Neural cell (in vitro differentiated cells): ENCODE results near the gene DLAT. TPM values are rescaled to one million over a fixed set of nuclear protein-coding genes. Genes with fewer than 3 reads are reported as not detected.

Source experiments
- H2AFZ ChIP-seq: fragments of 200-600, 300-800 bp; sonication (generic), shearing (Covaris generic); 2 replicates; pipeline ENCODE4 v1.6.0; 2014; ENCODE audit warnings: low read depth, mild to moderate bottlenecking, antibody characterized with exemption, low read length, moderate library complexity
- H3F3A ChIP-seq: fragments of 200-600 bp; shearing (Covaris generic); 2 replicates; pipeline ENCODE4 v1.6.1; 2016; ENCODE audit warnings: mild to moderate bottlenecking, moderate library complexity, mixed read lengths, antibody characterized with exemption, low read length; ENCODE audit not compliant: insufficient read depth, poor library complexity, severe bottlenecking
- H3K27ac ChIP-seq: fragments of 200-600, 300-800 bp; sonication (generic), shearing (Covaris generic); 2 replicates; pipeline ENCODE4 v1.5.1; 2014; ENCODE audit warnings: mild to moderate bottlenecking, low read length, moderate library complexity
- H3K27me3 ChIP-seq: fragments of 300-800, 200-600 bp; sonication (generic), shearing (Covaris generic); 2 replicates; pipeline ENCODE4 v1.6.0; 2014; ENCODE audit warnings: mild to moderate bottlenecking, low read depth, low read length, moderate library complexity; ENCODE audit not compliant: insufficient read depth
- H3K36me3 ChIP-seq: fragments of 300-800, 200-600 bp; sonication (generic), shearing (Covaris generic); 2 replicates; pipeline ENCODE4 v1.5.1; 2014; ENCODE audit warnings: mild to moderate bottlenecking, antibody characterized with exemption, low read length, moderate library complexity; ENCODE audit not compliant: insufficient read depth
- H3K4me2 ChIP-seq: fragments of 300-800, 200-600 bp; sonication (generic), shearing (Covaris generic); 2 replicates; pipeline ENCODE4 v1.6.0; 2014; ENCODE audit warnings: mild to moderate bottlenecking, low read length
- H3K4me3 ChIP-seq: fragments of 300-800, 200-600 bp; sonication (generic), shearing (Covaris generic); 2 replicates; pipeline ENCODE4 v1.5.1; 2014; ENCODE audit warnings: mild to moderate bottlenecking, low read length, moderate library complexity
- H3K79me2 ChIP-seq: fragments of 200-600 bp; shearing (Covaris generic); replicated peaks from 2 replicates; pipeline ENCODE4 v1.6.0; 2014; ENCODE audit warnings: mild to moderate bottlenecking, low read length, moderate library complexity; ENCODE audit not compliant: insufficient read depth
- H3K9ac ChIP-seq: fragments of 300-800, 200-600 bp; sonication (generic), shearing (Covaris generic); 2 replicates; pipeline ENCODE4 v1.6.1; 2016; ENCODE audit warnings: mild to moderate bottlenecking, low read length, mixed read lengths
- H3K9me2 ChIP-seq: fragments of 200-600 bp; shearing (Covaris generic); 2 replicates; pipeline ENCODE4 v1.6.1; 2016; ENCODE audit warnings: mild to moderate bottlenecking, low read length, mixed read lengths; ENCODE audit not compliant: insufficient read depth
- H3K9me3 ChIP-seq: fragments of 200-600, 300-800 bp; sonication (generic), shearing (Covaris generic); 2 replicates; pipeline ENCODE4 v1.6.1; 2016; ENCODE audit warnings: mild to moderate bottlenecking, mixed run types, low read length, moderate library complexity, mixed read lengths
- H4K20me1 ChIP-seq: fragments of 200-600 bp; shearing (Covaris generic); 2 replicates; pipeline ENCODE4 v1.6.1; 2016; ENCODE audit warnings: mild to moderate bottlenecking, mixed run types; ENCODE audit not compliant: insufficient read depth
- CTCF ChIP-seq: fragments of 450-650 bp; IDR thresholded peaks from 2 replicates; pipeline ENCODE4 v1.5.1; 2014; ENCODE audit warnings: antibody characterized with exemption, mild to moderate bottlenecking, moderate library complexity; ENCODE audit not compliant: poor library complexity, severe bottlenecking
- EP300 ChIP-seq: fragments of 450-650 bp; conservative IDR thresholded peaks from 2 replicates; pipeline ENCODE4 v1.6.1; 2014; ENCODE audit warnings: antibody characterized with exemption, mild to moderate bottlenecking, moderate library complexity; ENCODE audit not compliant: poor library complexity, severe bottlenecking
- EZH2 ChIP-seq: fragments of 200-600, 300-800 bp; shearing (Covaris generic), sonication (generic); IDR thresholded peaks from 2 replicates; pipeline ENCODE4 v1.6.1; 2014; ENCODE audit warnings: antibody characterized with exemption, low read length, borderline replicate concordance, mild to moderate bottlenecking; ENCODE audit not compliant: insufficient read depth, poor library complexity, severe bottlenecking
- MXI1 ChIP-seq: fragments of 450-650 bp; conservative IDR thresholded peaks from 2 replicates; pipeline ENCODE4 v1.6.1; 2014; ENCODE audit warnings: antibody characterized with exemption, mild to moderate bottlenecking; ENCODE audit not compliant: poor library complexity, severe bottlenecking
- POLR2AphosphoS5 ChIP-seq: IDR thresholded peaks from 2 replicates; pipeline ENCODE4 v1.6.1; 2012
- RAD21 ChIP-seq: fragments of 450-650 bp; conservative IDR thresholded peaks from 2 replicates; pipeline ENCODE4 v1.6.1; 2014; ENCODE audit warnings: antibody characterized with exemption, mild to moderate bottlenecking, moderate library complexity
- SMC3 ChIP-seq: fragments of 450-650 bp; conservative IDR thresholded peaks from 2 replicates; pipeline ENCODE4 v1.6.1; 2014; ENCODE audit warnings: antibody characterized with exemption, mild to moderate bottlenecking, moderate library complexity; ENCODE audit not compliant: poor library complexity
- TAF1 ChIP-seq: IDR thresholded peaks from 2 replicates; pipeline ENCODE4 v1.6.1; 2012; ENCODE audit warnings: low read depth
- polyA plus RNA-seq: library from polyadenylated mRNA; depleted of rRNA; stranded (reverse); fragments of >200 nt; gene quantifications from 2 replicates; pipeline ENCODE4 v1.2.3, GENCODE V29; 2014
- TF ChIP-seq, protein P1 (sequence below): IDR thresholded peaks from 2 replicates; pipeline ENCODE4 v1.6.1; 2012; ENCODE audit warnings: borderline replicate concordance

DLAT gene
- polyA plus RNA-seq, 1 donor from 2014 or later, result 38.3 TPM

DNA sequence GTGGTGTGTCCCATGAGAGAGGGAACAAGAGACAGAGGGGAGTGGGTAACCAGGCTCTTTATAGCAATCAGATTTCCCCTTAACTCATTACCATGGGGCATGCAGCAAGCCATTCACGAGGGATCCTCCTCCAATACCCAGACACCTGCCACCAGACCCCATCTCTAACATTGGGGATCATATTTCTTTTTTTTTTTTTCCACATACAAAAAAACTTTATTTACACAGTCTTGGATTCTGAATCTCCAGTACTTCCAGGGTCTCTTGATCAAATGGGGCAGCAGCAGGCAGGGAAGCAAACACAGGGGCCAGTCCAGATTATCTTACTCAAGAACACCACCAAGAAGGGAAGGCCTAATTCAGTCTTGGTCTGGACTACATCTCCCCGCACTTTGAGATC lies 4.3 kb downstream of the DLAT start:
- Histone ChIP-seq H3K27me3 (no peaks in the 10 kb centered on the region), H3F3A (no peaks in the 10 kb centered on the region), H3K9ac (no peak overlapping the region), H3K4me3 (no peak overlapping the region), H3K36me3 (peaks cover 4% of the 10 kb centered on the region), H3K27ac (no peak overlapping the region), H4K20me1 (no peaks in the 10 kb centered on the region), H3K9me3 (no peaks in the 10 kb centered on the region), H3K79me2 (peaks cover 9% of the 10 kb centered on the region), H2AFZ (no peak overlapping the region), H3K4me2 (no peak overlapping the region), H3K9me2 (no peaks in the 10 kb centered on the region)
- TF ChIP-seq, protein P1, sequence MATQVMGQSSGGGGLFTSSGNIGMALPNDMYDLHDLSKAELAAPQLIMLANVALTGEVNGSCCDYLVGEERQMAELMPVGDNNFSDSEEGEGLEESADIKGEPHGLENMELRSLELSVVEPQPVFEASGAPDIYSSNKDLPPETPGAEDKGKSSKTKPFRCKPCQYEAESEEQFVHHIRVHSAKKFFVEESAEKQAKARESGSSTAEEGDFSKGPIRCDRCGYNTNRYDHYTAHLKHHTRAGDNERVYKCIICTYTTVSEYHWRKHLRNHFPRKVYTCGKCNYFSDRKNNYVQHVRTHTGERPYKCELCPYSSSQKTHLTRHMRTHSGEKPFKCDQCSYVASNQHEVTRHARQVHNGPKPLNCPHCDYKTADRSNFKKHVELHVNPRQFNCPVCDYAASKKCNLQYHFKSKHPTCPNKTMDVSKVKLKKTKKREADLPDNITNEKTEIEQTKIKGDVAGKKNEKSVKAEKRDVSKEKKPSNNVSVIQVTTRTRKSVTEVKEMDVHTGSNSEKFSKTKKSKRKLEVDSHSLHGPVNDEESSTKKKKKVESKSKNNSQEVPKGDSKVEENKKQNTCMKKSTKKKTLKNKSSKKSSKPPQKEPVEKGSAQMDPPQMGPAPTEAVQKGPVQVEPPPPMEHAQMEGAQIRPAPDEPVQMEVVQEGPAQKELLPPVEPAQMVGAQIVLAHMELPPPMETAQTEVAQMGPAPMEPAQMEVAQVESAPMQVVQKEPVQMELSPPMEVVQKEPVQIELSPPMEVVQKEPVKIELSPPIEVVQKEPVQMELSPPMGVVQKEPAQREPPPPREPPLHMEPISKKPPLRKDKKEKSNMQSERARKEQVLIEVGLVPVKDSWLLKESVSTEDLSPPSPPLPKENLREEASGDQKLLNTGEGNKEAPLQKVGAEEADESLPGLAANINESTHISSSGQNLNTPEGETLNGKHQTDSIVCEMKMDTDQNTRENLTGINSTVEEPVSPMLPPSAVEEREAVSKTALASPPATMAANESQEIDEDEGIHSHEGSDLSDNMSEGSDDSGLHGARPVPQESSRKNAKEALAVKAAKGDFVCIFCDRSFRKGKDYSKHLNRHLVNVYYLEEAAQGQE, result no peak
- TF ChIP-seq EZH2 (no peak), EP300 (no peak), RAD21 (no peak), MXI1 (no peak), SMC3 (no peak), TAF1 (no peak), POLR2AphosphoS5 (no peak), CTCF (no peak)

DNA sequence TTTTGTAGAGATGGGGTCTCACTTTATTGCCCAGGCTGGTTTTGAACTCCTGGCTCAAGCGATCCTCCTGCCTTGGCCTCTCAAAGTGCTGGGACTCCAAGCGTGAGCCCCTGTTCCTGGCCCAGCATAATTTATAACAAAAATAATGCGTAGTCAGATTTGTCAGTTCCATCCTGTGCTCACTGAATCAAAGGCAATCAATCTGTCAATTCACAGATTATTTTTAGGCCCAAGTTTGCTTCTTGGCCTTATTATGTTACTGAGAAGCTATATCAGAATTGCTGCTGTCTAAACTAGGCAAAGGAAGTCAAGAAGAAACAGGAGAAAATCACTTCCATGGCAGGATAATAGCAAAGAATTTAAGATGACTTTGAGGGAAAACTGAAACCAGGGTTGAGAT lies 8.7 kb downstream of the DLAT start:
- Histone ChIP-seq H3K4me2 (no peak overlapping the region), H3K27ac (no peak overlapping the region), H3K4me3 (no peak overlapping the region), H3F3A (no peaks in the 10 kb centered on the region), H3K79me2 (no peaks in the 10 kb centered on the region), H3K9me2 (no peaks in the 10 kb centered on the region), H3K27me3 (no peaks in the 10 kb centered on the region), H3K9ac (no peak overlapping the region), H2AFZ (no peak overlapping the region), H3K36me3 (peaks cover 4% of the 10 kb centered on the region), H3K9me3 (no peaks in the 10 kb centered on the region), H4K20me1 (no peaks in the 10 kb centered on the region)
- TF ChIP-seq POLR2AphosphoS5 (peak; percentile 24), EP300 (peak; percentile 33)
- TF ChIP-seq, protein P1, result no peak
